ENCODE data around the gene IFITM2.

The IFITM2 gene

GRCh38 chr11:269146-269890 is 38.3 kb upstream of the IFITM2 start:
- Histone ChIP-seq H3K27me3 (ENCODE audit: control insufficient read depth, insufficient read depth, low read length) (no peaks in the 10 kb centered on the region), H3K27ac (peak overlapping the region; percentile 20), H2AFZ (no peak overlapping the region), H3K4me3 (ENCODE audit: low read depth, low read length) (peak overlapping the region; percentile 14), H3K4me1 (no peaks in the 10 kb centered on the region), H3K79me2 (no peaks in the 10 kb centered on the region), H3K36me3 (ENCODE audit: control insufficient read depth, insufficient read depth, low read length) (no peaks in the 10 kb centered on the region), H3K4me2 (ENCODE audit: low read length) (no peak overlapping the region), H3K9me3 (ENCODE audit: control insufficient read depth, low read length) (no peaks in the 10 kb centered on the region), H3K9ac (no peak overlapping the region)
- TF ChIP-seq, protein P1, sequence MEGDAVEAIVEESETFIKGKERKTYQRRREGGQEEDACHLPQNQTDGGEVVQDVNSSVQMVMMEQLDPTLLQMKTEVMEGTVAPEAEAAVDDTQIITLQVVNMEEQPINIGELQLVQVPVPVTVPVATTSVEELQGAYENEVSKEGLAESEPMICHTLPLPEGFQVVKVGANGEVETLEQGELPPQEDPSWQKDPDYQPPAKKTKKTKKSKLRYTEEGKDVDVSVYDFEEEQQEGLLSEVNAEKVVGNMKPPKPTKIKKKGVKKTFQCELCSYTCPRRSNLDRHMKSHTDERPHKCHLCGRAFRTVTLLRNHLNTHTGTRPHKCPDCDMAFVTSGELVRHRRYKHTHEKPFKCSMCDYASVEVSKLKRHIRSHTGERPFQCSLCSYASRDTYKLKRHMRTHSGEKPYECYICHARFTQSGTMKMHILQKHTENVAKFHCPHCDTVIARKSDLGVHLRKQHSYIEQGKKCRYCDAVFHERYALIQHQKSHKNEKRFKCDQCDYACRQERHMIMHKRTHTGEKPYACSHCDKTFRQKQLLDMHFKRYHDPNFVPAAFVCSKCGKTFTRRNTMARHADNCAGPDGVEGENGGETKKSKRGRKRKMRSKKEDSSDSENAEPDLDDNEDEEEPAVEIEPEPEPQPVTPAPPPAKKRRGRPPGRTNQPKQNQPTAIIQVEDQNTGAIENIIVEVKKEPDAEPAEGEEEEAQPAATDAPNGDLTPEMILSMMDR (IDR thresholded peaks at IDR 0.05): no peak

GRCh38 chr11:270451-271318 is 36.9 kb upstream of the IFITM2 start:
- Histone ChIP-seq H3K79me2 (no peaks in the 10 kb centered on the region), H3K36me3 (ENCODE audit: control insufficient read depth, insufficient read depth, low read length) (no peaks in the 10 kb centered on the region), H3K27me3 (ENCODE audit: control insufficient read depth, insufficient read depth, low read length) (no peaks in the 10 kb centered on the region), H3K4me1 (no peaks in the 10 kb centered on the region), H3K9me3 (ENCODE audit: control insufficient read depth, low read length) (no peaks in the 10 kb centered on the region), H3K4me3 (ENCODE audit: low read depth, low read length) (no peak overlapping the region), H3K27ac (no peak overlapping the region), H2AFZ (no peak overlapping the region), H3K9ac (no peak overlapping the region), H3K4me2 (ENCODE audit: low read length) (no peak overlapping the region)
- TF ChIP-seq, protein P1 (IDR thresholded peaks at IDR 0.05): no peak

- TF ChIP-seq, protein P1 (IDR thresholded peaks at IDR 0.05): no peak
- Histone ChIP-seq H3K79me2 (no peaks in the 10 kb centered on the region), H3K9ac (no peak overlapping the region), H3K27me3 (ENCODE audit: control insufficient read depth, insufficient read depth, low read length) (no peaks in the 10 kb centered on the region), H3K27ac (no peak overlapping the region), H3K4me3 (ENCODE audit: low read depth, low read length) (no peak overlapping the region), H3K4me1 (no peaks in the 10 kb centered on the region), H3K4me2 (ENCODE audit: low read length) (no peak overlapping the region), H3K36me3 (ENCODE audit: control insufficient read depth, insufficient read depth, low read length) (no peaks in the 10 kb centered on the region), H2AFZ (no peak overlapping the region), H3K9me3 (ENCODE audit: control insufficient read depth, low read length) (no peaks in the 10 kb centered on the region)
Observed at GRCh38 chr11:271319-271715, 36.3 kb upstream of the IFITM2 start.

- H3K9me3 ChIP-seq (ENCODE audit: control insufficient read depth, low read length): no peaks in the 10 kb centered on the region
- TF ChIP-seq, protein P1 (IDR thresholded peaks at IDR 0.05): no peak
Observed at GRCh38 chr11:272195-272930, 35.3 kb upstream of the IFITM2 start.

More at GRCh38 chr11:272195-272930, 35.3 kb upstream of the IFITM2 start:
- Histone ChIP-seq H2AFZ (no peak overlapping the region), H3K79me2 (no peaks in the 10 kb centered on the region), H3K9ac (no peak overlapping the region), H3K4me3 (ENCODE audit: low read depth, low read length) (no peak overlapping the region), H3K36me3 (ENCODE audit: control insufficient read depth, insufficient read depth, low read length) (no peaks in the 10 kb centered on the region), H3K27ac (no peak overlapping the region), H3K4me2 (ENCODE audit: low read length) (no peak overlapping the region), H3K27me3 (ENCODE audit: control insufficient read depth, insufficient read depth, low read length) (no peaks in the 10 kb centered on the region), H3K4me1 (no peaks in the 10 kb centered on the region)

All from parathyroid adenoma (tissue), 2 donors.